GM19468 (cell line): ENCODE measurements around the gene GALNT15.
A peak's percentile ranks its signal among the peaks of the same experiment; 100 is the strongest.

Experiments used
- ATAC-seq: cut with Tn5 transposase; IDR thresholded peaks from one replicate; pipeline ENCODE4 v1.9.1; 2021; ENCODE audit warnings: mild to moderate bottlenecking, moderate library complexity, moderate number of reproducible peaks; ENCODE audit not compliant: unreplicated experiment; ENCODE audit errors: extremely low read depth

GALNT15 gene

GRCh38 chr3:16174389-16174788 is at the start of gene GALNT15:
Gene GALNT15 (plus strand): TSS chr3:16174680. CDS start chr3:16175152, 472 bp downstream.
- no peak for ATAC-seq

- no peak for ATAC-seq
Measured at GRCh38 chr3:16126634-16127033, 47.8 kb upstream of the GALNT15 start.

- ATAC-seq = no peak
Measured at GRCh38 chr3:16127249-16127648, 47.2 kb upstream of the GALNT15 start.

GRCh38 chr3:16130066-16130465 is 44.4 kb upstream of the GALNT15 start:
- no peak for ATAC-seq

- ATAC-seq = no peak
Measured at GRCh38 chr3:16132190-16132589, 42.3 kb upstream of the GALNT15 start.

GRCh38 chr3:16132928-16133327 is 41.6 kb upstream of the GALNT15 start:
- ATAC-seq = no peak

GRCh38 chr3:16134173-16134928 is 40.1 kb upstream of the GALNT15 start:
- ATAC-seq = no peak

- no peak for ATAC-seq
Measured at GRCh38 chr3:16136055-16136454, 38.4 kb upstream of the GALNT15 start.

- ATAC-seq = no peak
Measured at GRCh38 chr3:16137044-16137443, 37.4 kb upstream of the GALNT15 start.

GRCh38 chr3:16137977-16138376 is 36.5 kb upstream of the GALNT15 start:
- ATAC-seq = no peak

GRCh38 chr3:16140116-16140893 is 34.2 kb upstream of the GALNT15 start:
- ATAC-seq = no peak

- no peak for ATAC-seq
Measured at GRCh38 chr3:16140894-16141285, 33.6 kb upstream of the GALNT15 start.

GRCh38 chr3:16142350-16143025 is 32.0 kb upstream of the GALNT15 start:
- ATAC-seq = no peak

GRCh38 chr3:16143861-16144447 is 30.5 kb upstream of the GALNT15 start:
- ATAC-seq = no peak

GRCh38 chr3:16145176-16145575 is 29.3 kb upstream of the GALNT15 start:
- ATAC-seq = no peak

- ATAC-seq = peak; percentile 61
Measured at GRCh38 chr3:16146015-16146730, 28.3 kb upstream of the GALNT15 start.

GRCh38 chr3:16147220-16147994 is 27.1 kb upstream of the GALNT15 start:
- no peak for ATAC-seq

- no peak for ATAC-seq
Measured at GRCh38 chr3:16148213-16148612, 26.3 kb upstream of the GALNT15 start.

GRCh38 chr3:16148783-16149182 is 25.7 kb upstream of the GALNT15 start:
- ATAC-seq = no peak
